Endodermal cell (in vitro differentiated cells): ENCODE data around the gene RSU1. TPM values are rescaled to one million over a fixed set of nuclear protein-coding genes. Genes with fewer than 3 reads are reported as not detected.

Experiments used
- DNase-seq: peaks from one replicate; pipeline ENCODE4 v3.0.0-alpha.2; 2017
- H3K27ac ChIP-seq: 2 replicates; pipeline ENCODE4 v1.5.1; 2013; ENCODE audit warnings: mild to moderate bottlenecking, low read depth, low read length, moderate library complexity
- H3K27me3 ChIP-seq: 2 replicates; pipeline ENCODE4 v1.6.1; 2013; ENCODE audit warnings: mild to moderate bottlenecking, low read length, moderate library complexity; ENCODE audit not compliant: insufficient read depth, control insufficient read depth, poor library complexity, severe bottlenecking
- H3K36me3 ChIP-seq: 2 replicates; pipeline ENCODE4 v1.7.0; 2013; ENCODE audit warnings: mild to moderate bottlenecking, low read length, moderate library complexity; ENCODE audit not compliant: control insufficient read depth, insufficient read depth
- H3K4me1 ChIP-seq: one replicate; pipeline ENCODE4 v1.7.0; 2013; ENCODE audit warnings: low read length; ENCODE audit not compliant: control insufficient read depth, insufficient read depth
- H3K4me3 ChIP-seq: 2 replicates; pipeline ENCODE4 v1.5.1; 2013; ENCODE audit warnings: mild to moderate bottlenecking, low read length, moderate library complexity
- H3K9ac ChIP-seq: 2 replicates; pipeline ENCODE4 v1.6.1; 2013; ENCODE audit warnings: mild to moderate bottlenecking, low read length, moderate library complexity; ENCODE audit not compliant: poor library complexity, severe bottlenecking; ENCODE audit errors: extremely low read depth
- H3K9me3 ChIP-seq: 2 replicates; pipeline ENCODE4 v1.6.1; 2013; ENCODE audit warnings: mild to moderate bottlenecking, low read length, moderate library complexity; ENCODE audit not compliant: control insufficient read depth
- H3K27ac Mint-ChIP-seq: 2 replicates; pipeline ENCODE4 v1.8.0; 2020; ENCODE audit warnings: mixed read lengths
- H3K27me3 Mint-ChIP-seq: 2 replicates; pipeline ENCODE4 v1.8.0; 2021; ENCODE audit warnings: mild to moderate bottlenecking, mixed read lengths; ENCODE audit not compliant: insufficient read depth
- H3K36me3 Mint-ChIP-seq: 2 replicates; pipeline ENCODE4 v1.8.0; 2020; ENCODE audit warnings: low read depth, mixed read lengths
- H3K4me1 Mint-ChIP-seq: 2 replicates; pipeline ENCODE4 v1.8.0; 2020; ENCODE audit warnings: mixed read lengths
- H3K4me3 Mint-ChIP-seq: 2 replicates; pipeline ENCODE4 v1.8.0; 2020; ENCODE audit warnings: mild to moderate bottlenecking, moderate library complexity, mixed read lengths
- H3K9me3 Mint-ChIP-seq: 2 replicates; pipeline ENCODE4 v1.8.0; 2020; ENCODE audit warnings: mild to moderate bottlenecking, mixed read lengths
- WGBS, 2 experiments: methylation state at CpG; one replicate each; pipeline versions ENCODE4 v1.1.5 to v1.1.7; 2013; ENCODE audit warnings: missing lambda C conversion rate in 2 of 2, mixed read lengths in 1 of 2; ENCODE audit not compliant: insufficient coverage in 1 of 2, insufficient read length in 1 of 2; 5-methylcytosine and 5-hydroxymethylcytosine counted together
- total RNA-seq, 2 donors: library from RNA; stranded (reverse); fragmentation: NEBNext Ultra II Directional in 1 of 2; extraction: Animal tissue kit (Norgen Biotek cat#: 25700) in 1 of 2; gene quantifications; 2 replicates in 1 of 2; 3 replicates in 1 of 2; pipeline ENCODE4 v1.2.1, GENCODE V29; 2021
- TF ChIP-seq, protein P1 (sequence below): fragments of 200-600 bp; sonication (generic); conservative IDR thresholded peaks from 2 replicates; pipeline ENCODE4 v1.5.0; 2021; ENCODE audit warnings: antibody characterized with exemption, mild to moderate bottlenecking

The RSU1 gene
- total RNA-seq, 2 donors from 2014 or later: 39.5 to 46.4 TPM

DNA sequence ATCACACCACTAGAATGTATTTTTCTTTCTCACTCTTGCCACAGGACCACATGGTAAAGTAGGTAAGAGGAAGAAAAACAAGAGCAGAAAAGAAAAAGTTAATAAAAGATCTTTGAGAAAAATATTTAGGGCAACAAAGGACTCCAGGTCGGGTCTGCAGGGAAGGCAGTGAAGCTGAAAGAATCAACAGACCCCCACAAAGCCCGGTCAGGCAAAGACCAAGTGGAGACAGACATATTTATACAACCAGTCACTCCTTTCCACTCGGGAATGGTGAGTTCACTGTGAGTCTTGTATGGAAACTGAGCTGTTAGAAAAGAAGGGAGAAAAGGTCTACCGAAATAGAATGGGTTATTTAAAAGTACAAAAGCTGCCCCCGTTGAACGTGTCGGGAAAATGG lies 28.0 kb downstream of the RSU1 start:
- Histone ChIP-seq H3K36me3 (peaks cover 7% of the 10 kb centered on the region), H3K4me3 (no peak overlapping the region), H3K27ac (no peak overlapping the region), H3K4me1 (no peaks in the 10 kb centered on the region), H3K9ac (no peak overlapping the region), H3K9me3 (peaks cover 8% of the 10 kb centered on the region), H3K27me3 (no peaks in the 10 kb centered on the region)
- 83 to 86% methylated on average over 4 to 7 of the region's 7 CpGs for WGBS, 2 experiments
- Mint-ChIP-seq H3K9me3 (no peaks in the 10 kb centered on the region), H3K27ac (no peak overlapping the region), H3K36me3 (peaks cover 17% of the 10 kb centered on the region), H3K4me3 (no peak overlapping the region), H3K27me3 (no peaks in the 10 kb centered on the region), H3K4me1 (no peaks in the 10 kb centered on the region)
- no peak for DNase-seq
- TF ChIP-seq, protein P1, sequence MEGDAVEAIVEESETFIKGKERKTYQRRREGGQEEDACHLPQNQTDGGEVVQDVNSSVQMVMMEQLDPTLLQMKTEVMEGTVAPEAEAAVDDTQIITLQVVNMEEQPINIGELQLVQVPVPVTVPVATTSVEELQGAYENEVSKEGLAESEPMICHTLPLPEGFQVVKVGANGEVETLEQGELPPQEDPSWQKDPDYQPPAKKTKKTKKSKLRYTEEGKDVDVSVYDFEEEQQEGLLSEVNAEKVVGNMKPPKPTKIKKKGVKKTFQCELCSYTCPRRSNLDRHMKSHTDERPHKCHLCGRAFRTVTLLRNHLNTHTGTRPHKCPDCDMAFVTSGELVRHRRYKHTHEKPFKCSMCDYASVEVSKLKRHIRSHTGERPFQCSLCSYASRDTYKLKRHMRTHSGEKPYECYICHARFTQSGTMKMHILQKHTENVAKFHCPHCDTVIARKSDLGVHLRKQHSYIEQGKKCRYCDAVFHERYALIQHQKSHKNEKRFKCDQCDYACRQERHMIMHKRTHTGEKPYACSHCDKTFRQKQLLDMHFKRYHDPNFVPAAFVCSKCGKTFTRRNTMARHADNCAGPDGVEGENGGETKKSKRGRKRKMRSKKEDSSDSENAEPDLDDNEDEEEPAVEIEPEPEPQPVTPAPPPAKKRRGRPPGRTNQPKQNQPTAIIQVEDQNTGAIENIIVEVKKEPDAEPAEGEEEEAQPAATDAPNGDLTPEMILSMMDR: no peak

DNA sequence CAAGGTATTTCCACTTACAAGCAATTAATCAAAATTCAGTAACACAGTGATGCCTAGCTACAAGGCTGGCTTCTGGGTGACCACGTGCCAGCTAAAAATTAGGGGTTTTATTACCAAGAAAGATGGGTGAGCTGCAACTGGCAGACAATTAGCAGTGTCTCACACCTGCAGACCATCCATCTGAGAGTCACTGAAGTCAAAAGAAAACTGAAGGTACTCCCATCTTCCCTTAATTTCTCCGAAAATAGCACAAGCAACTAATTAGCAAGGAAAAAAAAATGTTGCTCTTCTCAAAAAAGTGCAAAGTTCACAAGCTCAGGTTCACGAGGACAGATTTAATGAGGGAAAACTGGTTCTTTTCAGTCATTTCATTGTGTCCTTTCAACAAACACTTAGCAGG lies 28.4 kb downstream of the RSU1 start:
- Histone ChIP-seq H3K4me3 (no peak overlapping the region), H3K27ac (no peak overlapping the region), H3K4me1 (no peaks in the 10 kb centered on the region), H3K9me3 (peaks cover 4% of the 10 kb centered on the region), H3K36me3 (peaks cover 6% of the 10 kb centered on the region), H3K27me3 (no peaks in the 10 kb centered on the region), H3K9ac (no peak overlapping the region)
- TF ChIP-seq, protein P1: no peak
- Mint-ChIP-seq H3K4me1 (no peaks in the 10 kb centered on the region), H3K27me3 (no peaks in the 10 kb centered on the region), H3K36me3 (peaks cover 14% of the 10 kb centered on the region), H3K27ac (no peak overlapping the region), H3K9me3 (no peaks in the 10 kb centered on the region), H3K4me3 (no peak overlapping the region)
- DNase-seq: no peak
- WGBS, 2 experiments: 89 to 100% methylated on average over 1 to 3 of the region's 3 CpGs

DNA sequence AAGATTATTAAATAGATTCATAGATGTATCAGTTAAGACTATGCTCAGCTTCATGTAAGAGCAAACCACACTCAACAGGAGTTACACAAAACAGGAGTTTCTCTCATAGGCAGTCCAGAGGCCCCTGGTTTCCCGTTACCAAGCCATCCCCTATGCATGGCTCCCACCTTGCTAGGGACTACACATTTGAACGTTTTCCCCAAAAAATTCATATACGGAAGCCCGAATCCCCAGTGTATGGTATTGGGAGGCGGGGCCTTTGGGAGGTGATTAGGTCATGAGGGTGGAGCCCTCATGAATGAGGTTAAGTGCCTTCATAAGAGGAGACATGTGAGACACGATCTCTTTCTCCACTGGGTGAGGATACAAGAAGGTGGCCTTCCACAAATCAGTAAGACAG lies 29.1 kb downstream of the RSU1 start:
- Mint-ChIP-seq H3K27ac (no peak overlapping the region), H3K9me3 (no peaks in the 10 kb centered on the region), H3K4me3 (no peak overlapping the region), H3K27me3 (no peaks in the 10 kb centered on the region), H3K4me1 (no peaks in the 10 kb centered on the region), H3K36me3 (peaks cover 8% of the 10 kb centered on the region)
- Histone ChIP-seq H3K36me3 (no peaks in the 10 kb centered on the region), H3K4me1 (no peaks in the 10 kb centered on the region), H3K27me3 (no peaks in the 10 kb centered on the region), H3K9me3 (no peaks in the 10 kb centered on the region), H3K27ac (no peak overlapping the region), H3K9ac (no peak overlapping the region), H3K4me3 (no peak overlapping the region)
- TF ChIP-seq, protein P1: no peak
- WGBS, 2 experiments: 94 to 100% methylated on average over 1 to 6 of the region's 6 CpGs
- DNase-seq: no peak
